K562 (cell line): Measurements from ENCODE around the gene RHCG. TPM values are rescaled to one million over a fixed set of nuclear protein-coding genes. Genes with fewer than 3 reads are reported as not detected.
A peak's percentile ranks its signal among the peaks of the same experiment; 100 is the strongest.

ENCODE experiments used
- ATAC-seq: fragments of 200-7000 bp; cut with Tn5 transposase; 3 replicates; pipeline ENCODE4 v1.9.1; 2020; ENCODE audit warnings: moderate library complexity
- BruUV-seq: library from RNA; stranded (reverse); fragments of 400-500 nt; replicated peaks from 2 replicates; lab custom pipeline; 2021; lab: Mats Ljungman, UMichigan
- CTCF ChIA-PET: fragments of 300-600 bp; formaldehyde crosslinking; extraction: SDS; loops from one replicate; lab custom pipeline; 2021; ENCODE audit warnings: low intra/inter-chr PET ratio; lab: Yijun Ruan, JAX
- POLR2A ChIA-PET: fragments of 300-600, 350-650 bp; sonication (Branson Sonifier 250); formaldehyde crosslinking; extraction: SDS; loops from one replicate; lab custom pipeline; 2021; ENCODE audit warnings: antibody characterized with exemption, inconsistent platforms; lab: Yijun Ruan, JAX
- DNase-seq, 4 experiments: peaks; one replicate each; pipeline versions ENCODE4 v3.0.0 to v3.0.0-alpha.2; 2011 to 2018; ENCODE audit warnings: low spot score in 3 of 4, mixed read lengths in 3 of 4; ENCODE audit errors: extremely low read depth in 1 of 4
- FAIRE-seq: peaks from 2 replicates; lab custom pipeline; 2011; peaks lifted over from hg19 to GRCh38; lab: Jason Lieb, UNC
- H2AFZ ChIP-seq: 2 replicates; pipeline ENCODE4 v1.6.0; 2011; ENCODE audit warnings: low read depth, low read length, control low read depth, inconsistent platforms
- H3K27ac ChIP-seq: fragments of 200-600 bp; 3 replicates; pipeline ENCODE4 v1.8.0; 2011; ENCODE audit warnings: low read depth, mild to moderate bottlenecking, control low read depth, inconsistent platforms, low read length, moderate library complexity, mixed read lengths; ENCODE audit errors: extremely low read depth
- H3K27me3 ChIP-seq, 2 experiments: fragments of 300-600 bp in 1 of 2; 2 replicates in 1 of 2; 3 replicates in 1 of 2; pipeline versions ENCODE4 v1.6.0 to v1.8.0; 2011; ENCODE audit warnings: inconsistent platforms in 2 of 2, low read length in 2 of 2, mild to moderate bottlenecking in 1 of 2, mixed read lengths in 1 of 2, moderate library complexity in 1 of 2; ENCODE audit not compliant: control insufficient read depth in 2 of 2, insufficient read depth in 2 of 2
- H3K36me3 ChIP-seq: fragments of 300-600 bp; 3 replicates; pipeline ENCODE4 v1.8.0; 2011; ENCODE audit warnings: mild to moderate bottlenecking, low read length, inconsistent platforms; ENCODE audit not compliant: control insufficient read depth, insufficient read depth
- H3K4me1 ChIP-seq, 2 experiments: fragments of 200-600 bp in 1 of 2; replicated peaks in 1 of 2; 2 replicates in 1 of 2; 3 replicates in 1 of 2; pipeline versions ENCODE4 v1.5.1 to v1.8.0; 2011; ENCODE audit warnings: inconsistent platforms in 2 of 2, low read length in 2 of 2, mild to moderate bottlenecking in 1 of 2, mixed read lengths in 1 of 2, moderate library complexity in 1 of 2; ENCODE audit not compliant: control insufficient read depth in 2 of 2, insufficient read depth in 2 of 2
- H3K4me2 ChIP-seq: 2 replicates; pipeline ENCODE4 v1.6.1; 2011; ENCODE audit warnings: low read length, control low read depth, inconsistent platforms, mixed read lengths; ENCODE audit not compliant: insufficient read depth
- H3K4me3 ChIP-seq: fragments of 200-600 bp; sonication (generic), shearing (Covaris generic); 2 replicates; pipeline ENCODE4 v1.5.1; 2016; ENCODE audit warnings: control low read depth, inconsistent platforms
- H3K79me2 ChIP-seq: fragments of 200-600 bp; 3 replicates; pipeline ENCODE4 v1.8.0; 2011; ENCODE audit warnings: low read length, inconsistent platforms; ENCODE audit not compliant: control insufficient read depth, insufficient read depth
- H3K9ac ChIP-seq, 2 experiments: 2 replicates each; pipeline versions ENCODE4 v1.6.0 to v1.6.1; 2011; ENCODE audit warnings: low read depth in 2 of 2, low read length in 2 of 2, control low read depth in 1 of 2, inconsistent platforms in 1 of 2, mild to moderate bottlenecking in 1 of 2, mixed read lengths in 1 of 2; ENCODE audit not compliant: insufficient read depth in 1 of 2
- H3K9me1 ChIP-seq: one replicate; pipeline ENCODE4 v1.6.0; 2011; ENCODE audit warnings: inconsistent platforms, mild to moderate bottlenecking, low read length, moderate library complexity; ENCODE audit not compliant: control insufficient read depth, insufficient read depth
- H3K9me3 ChIP-seq: replicated peaks from 2 replicates; pipeline ENCODE4 v1.5.1; 2011; ENCODE audit warnings: low read depth, low read length, inconsistent platforms; ENCODE audit not compliant: control insufficient read depth, insufficient read depth
- H4K20me1 ChIP-seq: replicated peaks from 2 replicates; pipeline ENCODE4 v1.6.1; 2011; ENCODE audit warnings: low read length, inconsistent platforms, mixed read lengths; ENCODE audit not compliant: control insufficient read depth, insufficient read depth
- ATF3 ChIP-seq, 2 experiments: fragments of 450-650 bp in 1 of 2; sonication (generic) in 1 of 2; formaldehyde crosslinking in 1 of 2; IDR thresholded peaks in 1 of 2; conservative IDR thresholded peaks in 1 of 2; 2 replicates each; pipeline versions ENCODE4 v1.6.1 to v1.8.1; 2016 to 2023; ENCODE audit warnings: mild to moderate bottlenecking in 2 of 2, moderate library complexity in 2 of 2, inconsistent platforms in 1 of 2, missing genetic modification reagents in 1 of 2
- EGR1 ChIP-seq: fragments of 450-650 bp; conservative IDR thresholded peaks from 2 replicates; pipeline ENCODE4 v1.6.1; 2017; ENCODE audit warnings: mild to moderate bottlenecking
- ELF1 ChIP-seq: fragments of 200-800 bp; sonication (Bioruptor generic); IDR thresholded peaks from 2 replicates; pipeline ENCODE4 v1.6.1; 2016; ENCODE audit warnings: missing genetic modification characterization, missing compliant biosample characterization
- PRPF4 ChIP-seq: fragments of 200-400 bp; formaldehyde crosslinking; IDR thresholded peaks from one replicate; pipeline ENCODE4 v1.6.1; 2017; ENCODE audit warnings: low read length, low read depth, mild to moderate bottlenecking; ENCODE audit not compliant: insufficient read depth, poor library complexity, severe bottlenecking
- ZNF134 ChIP-seq: fragments of 250-450 bp; sonication (Bioruptor Pico); conservative IDR thresholded peaks from 2 replicates; pipeline ENCODE4 v1.4.0; 2020
- ZNF263 ChIP-seq: sonication (generic); formaldehyde crosslinking; IDR thresholded peaks from 2 replicates; pipeline ENCODE4 v1.8.0; 2022; ENCODE audit warnings: mild to moderate bottlenecking, missing genetic modification reagents, borderline replicate concordance
- ZNF282 ChIP-seq: sonication (generic); formaldehyde crosslinking; IDR thresholded peaks from 2 replicates; pipeline ENCODE4 v1.8.1; 2023; ENCODE audit warnings: missing genetic modification reagents
- WGBS: fragments of 100-300 bp; shearing (Covaris generic); methylation state at CpG from one replicate; pipeline ENCODE4 v1.1.6; 2016; ENCODE audit warnings: low coverage, mixed read lengths; ENCODE audit not compliant: insufficient coverage; ENCODE audit errors: missing lambda C conversion rate; 5-methylcytosine and 5-hydroxymethylcytosine counted together
- in situ Hi-C: fragments of 300-500 bp; cut with MboI; formaldehyde crosslinking; loops from 4 replicates; pipeline ENCODE4 v1.15.0; 2018; ENCODE audit warnings: inconsistent platforms, mixed read lengths
- intact Hi-C: fragments of 100-400 bp; cut with micrococcal nuclease; formaldehyde crosslinking; loops from 2 replicates; pipeline ENCODE4 v1.14.2; 2022
- polyA plus RNA-seq, 8 experiments: library from polyadenylated mRNA; depleted of rRNA in 4 of 8; stranded (reverse) in 5 of 8; unstranded in 3 of 8; fragments of >200 nt; fragmentation: Nextera tagmentation in 2 of 8; fragmentation: Illumina TruSeq in 1 of 8; extraction: Ambion mirVana in 2 of 8; extraction: Trizol in 1 of 8; gene quantifications; 2 replicates each; pipeline versions ENCODE4 v1.2.1 to v1.2.3, GENCODE V29; 2011 to 2014; ENCODE audit warnings: inconsistent platforms in 1 of 8, missing spikeins in 1 of 8
- total RNA-seq, 7 experiments: library from RNA; depleted of rRNA in 6 of 7; stranded (reverse); fragments of >200 nt in 6 of 7; fragmentation: Illumina TruSeq in 2 of 7; extraction: Trizol in 2 of 7; gene quantifications; 2 replicates each; pipeline versions ENCODE4 v1.2.1 to v1.2.3, GENCODE V29; 2011 to 2021; ENCODE audit warnings: low replicate concordance in 1 of 7

The RHCG gene
- total and polyA plus RNA-seq, 9 of the 15 experiments (the other 6 are each of a cell fraction or from before 2014, with no cell fraction given), result not detected

DNA sequence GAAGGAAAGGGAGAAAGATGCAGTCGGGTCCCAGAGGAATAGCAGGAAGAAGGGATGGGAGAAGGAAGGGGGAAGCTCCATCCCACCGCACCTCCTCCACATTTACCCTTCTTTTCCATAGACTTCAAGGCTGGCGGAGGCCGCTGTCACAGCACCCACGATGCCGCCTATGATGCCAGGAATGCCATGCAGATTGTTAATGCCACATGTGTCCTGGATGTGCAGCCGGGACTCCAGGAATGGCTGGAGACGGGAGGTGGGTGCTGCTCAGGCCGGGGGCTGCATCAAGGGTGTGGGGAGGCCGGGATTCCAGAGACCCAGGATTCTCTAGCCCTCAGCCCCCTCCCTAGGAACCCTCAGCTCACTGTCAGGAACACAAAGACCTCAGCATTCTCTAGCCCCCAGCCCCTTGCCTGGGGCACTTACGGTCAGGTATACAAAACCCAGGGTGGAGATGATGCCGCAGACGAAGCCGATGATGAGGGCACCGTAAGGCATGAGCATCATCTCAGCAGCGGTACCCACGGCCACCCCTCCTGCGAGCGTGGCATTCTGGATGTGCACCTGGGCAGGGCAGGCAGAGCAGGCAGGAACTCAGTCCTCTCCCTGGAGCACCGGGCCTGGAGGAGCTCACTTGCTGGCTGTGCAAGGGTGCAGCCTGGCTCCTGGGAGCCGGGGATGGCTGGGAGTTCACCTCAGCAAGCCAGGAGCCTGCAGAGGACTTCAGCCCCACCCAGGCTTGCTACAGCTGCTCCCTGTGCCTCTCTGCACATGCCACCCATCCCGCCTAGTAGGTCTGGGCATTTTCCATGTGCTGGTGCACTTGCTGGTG is 18.8 kb downstream of the RHCG start:
- H3K27me3 ChIP-seq, result peaks cover 13 to 51% of the 10 kb centered on the region in 2 experiments; a peak in 4 of 5 replicates
- no peak overlapping the region for H2AFZ ChIP-seq
- no peak for ATAC-seq
- H3K4me2 ChIP-seq, result no peak overlapping the region
- H3K79me2 ChIP-seq, result no peaks in the 10 kb centered on the region
- CTCF ChIA-PET, result no interaction called here
- peaks cover 3% of the 10 kb centered on the region for H3K9me1 ChIP-seq
- H3K4me1 ChIP-seq, result no peaks in the 10 kb centered on the region
- no peaks in the 10 kb centered on the region for H3K9me3 ChIP-seq
- no peak for TF ChIP-seq PRPF4
- TF ChIP-seq ZNF134 (CRISPR knock-in tag), result no peak
- no peak for TF ChIP-seq ATF3 (IDR thresholded peaks at IDR 0.05)
- no peak for TF ChIP-seq ATF3 (CRISPR knock-in tag; conservative IDR thresholded peaks at IDR 0.05)
- peak; percentile 16; the same call in 1 of the 2 replicates for TF ChIP-seq ZNF263 (CRISPR knock-in tag)
- TF ChIP-seq ELF1 (tag), result no peak
- TF ChIP-seq ZNF282 (CRISPR knock-in tag), result no peak
- no peak for TF ChIP-seq EGR1
- in situ Hi-C loops (no loop called here), intact Hi-C loops (no loop called here)
- WGBS, result 1% methylated on average over 21 of the region's 22 CpGs
- no peak for FAIRE-seq
- BruUV-seq, result no TSS peak
- H4K20me1 ChIP-seq, result peaks cover 21% of the 10 kb centered on the region
- no peak overlapping the region for H3K9ac ChIP-seq
- no peaks in the 10 kb centered on the region for H3K36me3 ChIP-seq
- H3K4me3 ChIP-seq, result no peak overlapping the region
- DNase-seq, result no peak
- H3K27ac ChIP-seq, result no peak overlapping the region
- POLR2A ChIA-PET, result no interaction called here
